ENCODE data around the gene TPX2. TPM values are rescaled to one million over a fixed set of nuclear protein-coding genes. Genes with fewer than 3 reads are reported as not detected.

TPX2 gene
- total RNA-seq, 1 experiment from 2014 or later: 123 TPM

- no peaks in the 10 kb centered on the region for H3K27me3 ChIP-seq
- H3K9me3 ChIP-seq: no peaks in the 10 kb centered on the region
- peaks cover 57% of the 10 kb centered on the region for H3K36me3 ChIP-seq
- peak; percentile 56 for DNase-seq
- H3K4me3 ChIP-seq: no peak overlapping the region
These were observed 34.6 kb upstream of the TPX2 start for GRCh38 chr20:31704225-31705119.

- no peaks in the 10 kb centered on the region for H3K27me3 ChIP-seq
- no peaks in the 10 kb centered on the region for H3K9me3 ChIP-seq
- DNase-seq: no peak
- no peak overlapping the region for H3K4me3 ChIP-seq
- H3K36me3 ChIP-seq: peaks cover 60% of the 10 kb centered on the region
These were observed 33.9 kb upstream of the TPX2 start for GRCh38 chr20:31705191-31705590.

GRCh38 chr20:31705598-31706597 is 33.2 kb upstream of the TPX2 start:
- Histone ChIP-seq H3K4me3 (no peak overlapping the region), H3K27me3 (no peaks in the 10 kb centered on the region), H3K36me3 (peaks cover 57% of the 10 kb centered on the region), H3K9me3 (no peaks in the 10 kb centered on the region)
- no peak for DNase-seq

GRCh38 chr20:31706607-31707257 is 32.4 kb upstream of the TPX2 start:
- peaks cover 56% of the 10 kb centered on the region for H3K36me3 ChIP-seq

GRCh38 chr20:31707258-31707615 is 31.9 kb upstream of the TPX2 start:
- no peak for DNase-seq
- Histone ChIP-seq H3K36me3 (peaks cover 56% of the 10 kb centered on the region), H3K4me3 (no peak overlapping the region), H3K9me3 (no peaks in the 10 kb centered on the region), H3K27me3 (no peaks in the 10 kb centered on the region)

More at GRCh38 chr20:31706607-31707257, 32.4 kb upstream of the TPX2 start:
- no peak overlapping the region for H3K4me3 ChIP-seq
- H3K9me3 ChIP-seq: no peaks in the 10 kb centered on the region
- no peak for DNase-seq
- no peaks in the 10 kb centered on the region for H3K27me3 ChIP-seq

GRCh38 chr20:31707994-31708735 is 30.9 kb upstream of the TPX2 start:
- Histone ChIP-seq H3K36me3 (peaks cover 48% of the 10 kb centered on the region), H3K4me3 (no peak overlapping the region), H3K9me3 (no peaks in the 10 kb centered on the region), H3K27me3 (no peaks in the 10 kb centered on the region)
- DNase-seq: no peak

GRCh38 chr20:31708736-31709534 is 30.2 kb upstream of the TPX2 start:
- DNase-seq: no peak
- Histone ChIP-seq H3K27me3 (no peaks in the 10 kb centered on the region), H3K36me3 (peaks cover 52% of the 10 kb centered on the region), H3K4me3 (no peak overlapping the region), H3K9me3 (no peaks in the 10 kb centered on the region)

- no peaks in the 10 kb centered on the region for H3K9me3 ChIP-seq
- H3K27me3 ChIP-seq: no peaks in the 10 kb centered on the region
- peaks cover 49% of the 10 kb centered on the region for H3K36me3 ChIP-seq
- H3K4me3 ChIP-seq: no peak overlapping the region
- DNase-seq: no peak
These were observed 29.2 kb upstream of the TPX2 start for GRCh38 chr20:31709939-31710338.

- no peaks in the 10 kb centered on the region for H3K9me3 ChIP-seq
- peaks cover 52% of the 10 kb centered on the region for H3K36me3 ChIP-seq
- peak; percentile 78 for DNase-seq
These were observed 28.5 kb upstream of the TPX2 start for GRCh38 chr20:31710423-31711108.

GRCh38 chr20:31711179-31712111 is 27.6 kb upstream of the TPX2 start:
- H3K36me3 ChIP-seq: peaks cover 54% of the 10 kb centered on the region

More at GRCh38 chr20:31710423-31711108, 28.5 kb upstream of the TPX2 start:
- Histone ChIP-seq H3K4me3 (no peak overlapping the region), H3K27me3 (no peaks in the 10 kb centered on the region)

GRCh38 chr20:31712112-31712553 is 27.0 kb upstream of the TPX2 start:
- H3K27me3 ChIP-seq: no peaks in the 10 kb centered on the region
- DNase-seq: no peak
- peaks cover 54% of the 10 kb centered on the region for H3K36me3 ChIP-seq
- H3K9me3 ChIP-seq: no peaks in the 10 kb centered on the region
- no peak overlapping the region for H3K4me3 ChIP-seq

More at GRCh38 chr20:31711179-31712111, 27.6 kb upstream of the TPX2 start:
- no peaks in the 10 kb centered on the region for H3K27me3 ChIP-seq
- DNase-seq: no peak
- no peaks in the 10 kb centered on the region for H3K9me3 ChIP-seq
- no peak overlapping the region for H3K4me3 ChIP-seq

- peak overlapping the region; percentile 16; the same call in 1 of the 2 replicates for H3K4me3 ChIP-seq
- no peaks in the 10 kb centered on the region for H3K9me3 ChIP-seq
- H3K27me3 ChIP-seq: no peaks in the 10 kb centered on the region
- peaks cover 57% of the 10 kb centered on the region for H3K36me3 ChIP-seq
- DNase-seq: peak; percentile 84
These were observed 26.4 kb upstream of the TPX2 start for GRCh38 chr20:31712564-31713311.

Data from MG63 (cell line).